Sciatic nerve (tissue), 2 donors: ENCODE measurements around the gene PREP. TPM values are rescaled to one million over a fixed set of nuclear protein-coding genes. Genes with fewer than 3 reads are reported as not detected.

Experiments used
- ATAC-seq: fragments of 200-7000 bp; cut with Tn5 transposase; one replicate; pipeline ENCODE4 v1.9.1; 2020; ENCODE audit warnings: mild to moderate bottlenecking, moderate library complexity
- DNase-seq: peaks from one replicate; pipeline ENCODE4 v3.0.0-alpha.2; 2020; ENCODE audit warnings: low spot score
- intact Hi-C: fragments of 100-400 bp; cut with DNase I; formaldehyde crosslinking; loops from one replicate; pipeline ENCODE4 v1.14.2; 2022
- total RNA-seq: library from RNA; stranded (reverse); fragmentation: NEBNext Ultra II Directional; extraction: Animal tissue kit (Norgen Biotek cat#: 25700); gene quantifications from one replicate; pipeline ENCODE4 v1.2.1, GENCODE V29; 2021
- donor health status: DM: no; HTN: no; CAD: no.
- donor health status: DM: no; HTN: no; CAD: no.

Gene PREP
- total RNA-seq, 1 donor from 2014 or later, result 19.8 TPM

GRCh38 chr6:105291525-105291924, 111.4 kb downstream of the PREP start:
- DNase-seq, result no peak
- intact Hi-C loops, result no loop called here
- no peak for ATAC-seq

GRCh38 chr6:105282631-105283585, 120.0 kb downstream of the PREP start:
- ATAC-seq (no peak), DNase-seq (no peak)
- intact Hi-C loops, result no loop called here

- DNase-seq (no peak), ATAC-seq (no peak)
- intact Hi-C loops, result no loop called here
Measured at GRCh38 chr6:105280033-105280432, 122.8 kb downstream of the PREP start.

- no peak for ATAC-seq
- DNase-seq, result no peak
- intact Hi-C loops, result no loop called here
Measured at GRCh38 chr6:105279463-105279862, 123.4 kb downstream of the PREP start.

- no peak for ATAC-seq
- DNase-seq, result no peak
- intact Hi-C loops, result no loop called here
Measured at GRCh38 chr6:105278813-105279212, 124.1 kb downstream of the PREP start.

GRCh38 chr6:105278035-105278434, 124.8 kb downstream of the PREP start:
- intact Hi-C loops, result no loop called here
- DNase-seq (no peak), ATAC-seq (no peak)

- no peak for DNase-seq
Measured at GRCh38 chr6:105276374-105276773, 126.5 kb downstream of the PREP start.

GRCh38 chr6:105275542-105275941, 127.3 kb downstream of the PREP start:
- ATAC-seq (no peak), DNase-seq (no peak)
- intact Hi-C loops, result no loop called here

More at GRCh38 chr6:105276374-105276773, 126.5 kb downstream of the PREP start:
- no peak for ATAC-seq
- intact Hi-C loops, result no loop called here

GRCh38 chr6:105274678-105275077, 128.2 kb downstream of the PREP start:
- ATAC-seq (no peak), DNase-seq (no peak)
- intact Hi-C loops, result no loop called here

- DNase-seq (no peak), ATAC-seq (no peak)
- intact Hi-C loops, result no loop called here
Measured at GRCh38 chr6:105273589-105273988, 129.3 kb downstream of the PREP start.

- intact Hi-C loops, result no loop called here
- ATAC-seq (no peak), DNase-seq (no peak)
Measured at GRCh38 chr6:105272786-105273185, 130.1 kb downstream of the PREP start.

GRCh38 chr6:105270511-105270910, 132.4 kb downstream of the PREP start:
- no peak for DNase-seq
- ATAC-seq, result no peak
- intact Hi-C loops, result no loop called here

GRCh38 chr6:105269390-105269789, 133.5 kb downstream of the PREP start:
- ATAC-seq, result no peak
- intact Hi-C loops, result no loop called here
- no peak for DNase-seq

GRCh38 chr6:105263685-105264610, 138.9 kb downstream of the PREP start:
- no peak for ATAC-seq
- intact Hi-C loops, result no loop called here

GRCh38 chr6:105259913-105260889, 142.7 kb downstream of the PREP start:
- intact Hi-C loops, result no loop called here
- no peak for ATAC-seq
- no peak for DNase-seq

More at GRCh38 chr6:105263685-105264610, 138.9 kb downstream of the PREP start:
- no peak for DNase-seq

- DNase-seq (no peak), ATAC-seq (no peak)
- intact Hi-C loops, result no loop called here
Measured at GRCh38 chr6:105258816-105259215, 144.1 kb downstream of the PREP start.

- no peak for ATAC-seq
- DNase-seq, result no peak
- intact Hi-C loops, result no loop called here
Measured at GRCh38 chr6:105257340-105257739, 145.5 kb downstream of the PREP start.

GRCh38 chr6:105256619-105257018, 146.3 kb downstream of the PREP start:
- intact Hi-C loops, result no loop called here
- no peak for ATAC-seq
- DNase-seq, result no peak

GRCh38 chr6:105253787-105254186, 149.1 kb downstream of the PREP start:
- DNase-seq (no peak), ATAC-seq (no peak)
- intact Hi-C loops, result no loop called here
